Measurements from ENCODE around the gene AURKAIP1.

Gene AURKAIP1

DNA sequence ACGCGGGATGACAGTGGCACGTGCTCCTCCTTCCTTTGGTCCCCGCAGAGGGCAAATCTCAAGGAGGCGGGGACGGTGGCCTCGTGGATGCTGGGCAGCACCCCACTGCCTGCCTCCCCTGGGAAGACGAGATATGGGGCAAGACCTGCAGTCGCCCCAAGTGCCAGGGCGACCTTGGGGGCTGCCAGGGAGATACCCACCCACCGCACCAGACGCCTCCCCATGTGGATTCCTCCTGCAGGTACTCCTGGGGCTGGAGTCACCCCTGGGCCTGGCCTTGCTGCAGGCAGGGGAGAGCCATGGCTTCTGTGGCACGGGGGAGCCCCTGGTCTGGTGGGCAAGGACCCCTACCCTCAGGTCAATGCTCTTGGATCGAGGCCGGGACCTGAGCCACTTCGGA is 5.9 kb upstream of the AURKAIP1 start:
- Histone ChIP-seq H3K4me3 (ENCODE audit: low read length) (no peak overlapping the region), H3F3A (ENCODE audit: insufficient read depth, low read length) (peaks cover 12% of the 10 kb centered on the region; the same call in 1 of the 2 replicates), H3K27me3 (replicated peaks; ENCODE audit: insufficient read depth, low read length) (no peaks in the 10 kb centered on the region), H3K9me3 (replicated peaks; ENCODE audit: insufficient read depth, low read length) (no peaks in the 10 kb centered on the region), H3K4me2 (ENCODE audit: low read depth, low read length) (no peak overlapping the region), H3K36me3 (replicated peaks; ENCODE audit: insufficient read depth, low read length) (no peaks in the 10 kb centered on the region), H2AFZ (ENCODE audit: low read length) (no peak overlapping the region), H3K4me1 (ENCODE audit: low read length) (peaks cover 3% of the 10 kb centered on the region; the same call in 1 of the 2 replicates), H3K9ac (ENCODE audit: low read length) (no peak overlapping the region), H4K20me1 (ENCODE audit: insufficient read depth, low read length) (no peaks in the 10 kb centered on the region), H3K79me2 (ENCODE audit: low read length) (peaks cover 6% of the 10 kb centered on the region; the same call in 1 of the 2 replicates), H3K27ac (ENCODE audit: low read length) (no peak overlapping the region), H3K9me2 (replicated peaks; ENCODE audit: insufficient read depth, low read length) (no peaks in the 10 kb centered on the region)
- DNase-seq: no peak
- TF ChIP-seq EZH2 (optimal IDR thresholded peaks at IDR 0.05; ENCODE audit: low read depth, low read length) (no peak), EZH2phosphoT487 (IDR thresholded peaks at IDR 0.05; ENCODE audit: low read length) (no peak)
- TF ChIP-seq, protein P1, sequence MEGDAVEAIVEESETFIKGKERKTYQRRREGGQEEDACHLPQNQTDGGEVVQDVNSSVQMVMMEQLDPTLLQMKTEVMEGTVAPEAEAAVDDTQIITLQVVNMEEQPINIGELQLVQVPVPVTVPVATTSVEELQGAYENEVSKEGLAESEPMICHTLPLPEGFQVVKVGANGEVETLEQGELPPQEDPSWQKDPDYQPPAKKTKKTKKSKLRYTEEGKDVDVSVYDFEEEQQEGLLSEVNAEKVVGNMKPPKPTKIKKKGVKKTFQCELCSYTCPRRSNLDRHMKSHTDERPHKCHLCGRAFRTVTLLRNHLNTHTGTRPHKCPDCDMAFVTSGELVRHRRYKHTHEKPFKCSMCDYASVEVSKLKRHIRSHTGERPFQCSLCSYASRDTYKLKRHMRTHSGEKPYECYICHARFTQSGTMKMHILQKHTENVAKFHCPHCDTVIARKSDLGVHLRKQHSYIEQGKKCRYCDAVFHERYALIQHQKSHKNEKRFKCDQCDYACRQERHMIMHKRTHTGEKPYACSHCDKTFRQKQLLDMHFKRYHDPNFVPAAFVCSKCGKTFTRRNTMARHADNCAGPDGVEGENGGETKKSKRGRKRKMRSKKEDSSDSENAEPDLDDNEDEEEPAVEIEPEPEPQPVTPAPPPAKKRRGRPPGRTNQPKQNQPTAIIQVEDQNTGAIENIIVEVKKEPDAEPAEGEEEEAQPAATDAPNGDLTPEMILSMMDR (IDR thresholded peaks at IDR 0.05; ENCODE audit: low read length): no peak

GRCh38 chr1:1377540-1378205 is 2.7 kb upstream of the AURKAIP1 start:
- H3K36me3 ChIP-seq (replicated peaks; ENCODE audit: insufficient read depth, low read length): no peaks in the 10 kb centered on the region
- no peaks in the 10 kb centered on the region for H3K27me3 ChIP-seq (replicated peaks; ENCODE audit: insufficient read depth, low read length)
- H4K20me1 ChIP-seq (ENCODE audit: insufficient read depth, low read length): no peaks in the 10 kb centered on the region
- H3K4me2 ChIP-seq (ENCODE audit: low read depth, low read length): no peak overlapping the region
- H3K9me2 ChIP-seq (replicated peaks; ENCODE audit: insufficient read depth, low read length): no peaks in the 10 kb centered on the region
- no peak overlapping the region for H3K4me3 ChIP-seq (ENCODE audit: low read length)
- H3K79me2 ChIP-seq (ENCODE audit: low read length): peaks cover 27% of the 10 kb centered on the region
- H3K27ac ChIP-seq (ENCODE audit: low read length): no peak overlapping the region
- H2AFZ ChIP-seq (ENCODE audit: low read length): no peak overlapping the region
- no peak for DNase-seq
- peaks cover 7% of the 10 kb centered on the region for H3K4me1 ChIP-seq (ENCODE audit: low read length)
- peaks cover 12% of the 10 kb centered on the region; the same call in 1 of the 2 replicates for H3F3A ChIP-seq (ENCODE audit: insufficient read depth, low read length)
- H3K9ac ChIP-seq (ENCODE audit: low read length): no peak overlapping the region
- TF ChIP-seq EZH2 (optimal IDR thresholded peaks at IDR 0.05; ENCODE audit: low read depth, low read length): no peak
- TF ChIP-seq, protein P1 (IDR thresholded peaks at IDR 0.05; ENCODE audit: low read length): no peak
- TF ChIP-seq EZH2phosphoT487 (IDR thresholded peaks at IDR 0.05; ENCODE audit: low read length): no peak
- no peaks in the 10 kb centered on the region for H3K9me3 ChIP-seq (replicated peaks; ENCODE audit: insufficient read depth, low read length)

DNA sequence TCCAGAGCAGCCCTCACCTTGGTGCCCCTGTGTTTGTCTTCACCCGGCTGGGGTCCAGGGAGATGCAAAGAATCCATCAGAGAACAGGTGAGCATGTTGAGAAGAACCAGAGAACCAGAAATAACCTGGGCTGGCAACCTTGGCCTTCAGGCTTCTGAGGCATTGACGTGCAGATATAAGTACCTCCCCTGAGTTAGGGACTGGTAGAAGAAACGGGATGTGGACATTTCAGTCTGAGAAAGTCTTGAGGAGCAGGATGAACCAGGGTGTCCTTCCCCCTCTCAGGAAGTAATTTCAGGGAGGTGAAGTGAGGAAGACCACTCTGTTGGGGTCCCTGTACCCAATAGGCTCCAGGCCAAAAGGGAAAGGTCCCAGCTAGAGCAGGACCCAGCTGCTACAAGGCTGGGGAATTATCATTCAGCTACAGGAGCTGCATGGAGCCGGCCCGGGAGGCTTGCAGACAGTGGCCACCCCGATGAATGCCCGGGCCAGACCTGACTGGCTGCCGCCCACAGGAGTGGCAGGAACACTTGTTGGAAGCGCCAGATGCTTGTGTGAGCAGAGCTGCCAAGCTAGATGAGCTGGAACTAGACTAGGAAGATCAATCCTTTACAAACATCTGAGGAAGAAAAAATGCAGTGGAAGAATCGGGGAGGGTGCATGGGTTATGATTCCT is 1.7 kb upstream of the AURKAIP1 start:
- Histone ChIP-seq H3K9me2 (replicated peaks; ENCODE audit: insufficient read depth, low read length) (no peaks in the 10 kb centered on the region), H3K9ac (ENCODE audit: low read length) (no peak overlapping the region), H4K20me1 (ENCODE audit: insufficient read depth, low read length) (no peaks in the 10 kb centered on the region), H3K9me3 (replicated peaks; ENCODE audit: insufficient read depth, low read length) (no peaks in the 10 kb centered on the region), H3K4me1 (ENCODE audit: low read length) (peaks cover 14% of the 10 kb centered on the region), H2AFZ (ENCODE audit: low read length) (no peak overlapping the region), H3K27ac (ENCODE audit: low read length) (no peak overlapping the region), H3K27me3 (replicated peaks; ENCODE audit: insufficient read depth, low read length) (no peaks in the 10 kb centered on the region), H3K4me3 (ENCODE audit: low read length) (no peak overlapping the region), H3K36me3 (replicated peaks; ENCODE audit: insufficient read depth, low read length) (no peaks in the 10 kb centered on the region), H3F3A (ENCODE audit: insufficient read depth, low read length) (peaks cover 15% of the 10 kb centered on the region), H3K79me2 (ENCODE audit: low read length) (peaks cover 26% of the 10 kb centered on the region), H3K4me2 (ENCODE audit: low read depth, low read length) (no peak overlapping the region)
- no peak for TF ChIP-seq EZH2phosphoT487 (IDR thresholded peaks at IDR 0.05; ENCODE audit: low read length)
- no peak for TF ChIP-seq EZH2 (optimal IDR thresholded peaks at IDR 0.05; ENCODE audit: low read depth, low read length)
- TF ChIP-seq, protein P1 (IDR thresholded peaks at IDR 0.05; ENCODE audit: low read length): no peak
- DNase-seq: no peak
